GM21576 (cell line): ENCODE measurements around the gene ALPK3.

Source experiments
- ATAC-seq: cut with Tn5 transposase; IDR thresholded peaks from one replicate; pipeline ENCODE4 v1.9.1; 2021; ENCODE audit warnings: mild to moderate bottlenecking, moderate library complexity; ENCODE audit not compliant: unreplicated experiment

ALPK3 gene

DNA sequence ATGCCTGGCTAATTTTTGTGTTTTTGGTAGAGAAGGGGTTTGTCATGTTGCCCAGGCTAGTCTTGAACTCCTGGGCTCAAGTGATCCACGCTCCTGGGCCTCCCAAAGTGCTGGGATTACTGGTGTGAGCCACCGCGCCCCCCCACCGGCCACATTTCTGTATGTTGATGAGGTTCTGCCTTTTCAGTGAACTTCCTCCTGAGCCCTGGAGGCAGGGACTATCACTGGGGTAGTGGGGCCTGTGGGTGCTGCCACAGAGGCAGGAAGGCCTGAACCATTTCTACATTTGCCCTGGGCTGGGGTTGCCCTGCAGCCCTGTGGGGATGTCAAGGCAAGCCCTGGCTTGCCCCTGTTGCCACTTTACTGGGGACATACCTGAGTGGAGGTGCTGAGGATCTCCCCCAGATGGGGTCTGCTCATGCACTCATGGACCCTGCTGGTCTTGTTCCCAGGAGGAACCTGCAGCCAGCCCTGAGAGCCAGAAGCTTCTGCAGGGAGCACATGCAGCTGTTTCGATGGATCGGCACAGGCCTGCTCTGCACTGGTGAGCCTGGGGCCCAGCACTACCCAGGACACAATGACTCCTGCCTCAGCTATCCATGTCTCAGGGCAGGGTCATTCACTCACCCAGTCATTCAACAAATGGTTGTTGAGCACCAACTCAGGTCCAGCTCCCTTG is 73.0 kb downstream of the ALPK3 start:
- ATAC-seq, result no peak

DNA sequence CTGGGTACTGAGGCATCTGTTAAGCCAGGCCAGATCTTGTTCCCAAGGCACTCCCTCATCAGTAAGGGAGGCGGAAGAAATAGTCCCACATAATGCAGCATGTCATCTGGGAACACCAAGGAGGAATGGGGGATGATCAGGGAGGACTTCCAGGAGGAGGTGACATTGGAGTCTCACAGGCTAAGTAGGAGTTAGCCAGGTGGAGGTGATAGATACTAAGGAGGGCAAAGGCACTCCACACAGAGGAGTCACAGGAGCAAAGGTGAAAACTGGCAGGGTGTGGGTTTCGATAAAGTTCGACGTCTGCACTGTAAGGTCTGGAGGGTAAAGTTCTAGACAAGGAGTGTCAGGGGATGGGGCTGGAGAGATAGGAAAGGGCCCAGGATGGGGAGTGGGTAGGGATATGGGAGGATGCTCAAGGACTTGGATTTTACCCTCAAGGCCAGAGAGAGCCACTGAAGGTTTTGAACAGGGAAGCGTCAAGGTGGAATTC is 73.6 kb downstream of the ALPK3 start:
- no peak for ATAC-seq

- no peak for ATAC-seq
Measured at GRCh38 chr15:84891339-84891738, 74.2 kb downstream of the ALPK3 start.

- no peak for ATAC-seq
Measured at GRCh38 chr15:84892786-84893307, 75.7 kb downstream of the ALPK3 start.

DNA sequence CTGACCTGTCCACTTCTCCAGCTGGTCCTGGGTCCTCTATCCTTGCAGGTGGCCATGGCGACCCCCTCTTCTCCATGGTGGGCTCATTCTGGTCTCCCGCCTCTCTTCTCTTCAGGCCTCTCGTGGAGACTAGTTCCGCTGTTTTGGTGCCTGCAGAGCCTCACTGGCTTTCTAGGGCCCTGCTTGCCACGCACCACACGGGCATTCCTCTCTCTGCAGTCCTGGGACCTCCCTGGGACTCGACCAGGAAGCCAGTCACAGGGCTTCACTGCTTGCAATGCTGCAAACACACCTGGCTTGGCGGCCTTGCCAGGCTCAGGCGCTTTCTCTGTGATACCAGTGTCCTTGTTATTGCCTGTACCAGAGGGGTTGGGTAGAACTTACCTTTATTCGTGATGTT is 76.5 kb downstream of the ALPK3 start:
- no peak for ATAC-seq

DNA sequence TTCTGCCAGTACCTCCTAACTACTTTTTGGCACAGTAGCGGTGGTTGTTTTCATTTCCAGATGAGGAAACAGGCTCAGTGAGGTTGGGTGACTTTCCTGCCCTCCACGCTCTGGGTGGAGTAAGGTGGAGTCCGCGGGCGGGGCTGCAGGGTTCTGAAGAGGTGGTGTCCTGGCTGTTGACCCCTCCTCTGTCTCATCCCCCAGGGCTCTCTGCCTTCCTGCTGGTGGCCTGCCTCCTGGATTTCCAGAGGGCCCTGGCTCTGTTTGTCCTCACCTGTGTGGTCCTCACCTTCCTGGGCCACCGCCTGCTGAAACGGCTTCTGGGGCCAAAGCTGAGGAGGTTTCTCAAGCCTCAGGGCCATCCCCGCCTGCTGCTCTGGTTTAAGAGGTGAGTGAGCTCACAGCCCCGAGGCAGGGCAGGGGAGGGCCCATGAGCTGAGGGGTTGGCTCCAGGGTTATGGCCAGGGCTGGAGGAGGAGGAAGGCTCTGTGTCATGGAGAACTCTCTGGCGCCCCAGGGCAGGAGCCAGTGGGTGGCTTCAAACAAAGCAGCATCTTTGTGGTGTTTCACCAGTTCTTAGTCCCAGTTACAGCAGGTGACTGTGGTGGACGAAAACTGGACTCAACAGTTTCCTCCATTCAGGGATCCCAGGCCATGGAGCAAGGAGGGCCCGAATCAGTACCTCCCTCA is 77.7 kb downstream of the ALPK3 start:
- ATAC-seq, result no peak

DNA sequence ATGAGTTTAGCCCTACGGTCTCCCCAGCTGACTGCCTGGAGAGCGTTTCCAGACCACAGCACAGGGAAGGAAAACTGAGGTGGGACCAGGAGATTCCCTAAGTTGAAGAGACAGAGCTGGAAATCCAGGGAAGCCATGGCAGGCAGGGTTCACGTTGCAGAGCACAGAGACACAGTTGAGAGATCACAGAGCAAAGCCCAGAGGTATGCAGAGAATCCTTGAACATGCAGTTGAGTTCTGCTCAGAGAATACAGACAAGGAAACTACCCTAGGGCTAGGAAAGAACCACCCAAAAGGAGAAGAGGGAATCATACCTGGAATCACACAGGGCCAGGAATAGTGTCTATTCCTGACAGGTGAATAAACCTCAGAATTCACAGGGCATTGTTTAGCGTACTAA is 81.6 kb downstream of the ALPK3 start:
- no peak for ATAC-seq

- ATAC-seq, result no peak
Measured at GRCh38 chr15:84899750-84900149, 82.6 kb downstream of the ALPK3 start.

DNA sequence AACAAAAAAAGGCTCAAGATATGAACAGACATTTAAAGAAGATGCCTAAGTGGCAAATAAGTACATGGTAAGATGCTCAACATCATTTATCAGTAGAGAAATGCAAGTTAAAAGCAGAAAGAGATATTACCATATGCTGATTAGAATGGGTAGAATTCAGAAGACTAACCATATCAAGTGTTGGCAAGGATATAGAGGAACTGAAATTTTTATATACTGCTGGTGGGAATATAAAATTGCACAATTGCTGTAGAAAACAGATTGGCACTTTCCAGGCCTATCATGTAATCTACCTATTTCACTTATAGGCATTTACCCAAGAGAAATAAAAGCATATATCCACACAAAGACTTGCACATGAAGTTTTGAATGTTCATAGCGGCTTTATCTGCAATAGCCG is 84.4 kb downstream of the ALPK3 start:
- ATAC-seq, result no peak

GRCh38 chr15:84903751-84904150 is 86.6 kb downstream of the ALPK3 start:
- no peak for ATAC-seq

GRCh38 chr15:84904419-84904818 is 87.3 kb downstream of the ALPK3 start:
- no peak for ATAC-seq

DNA sequence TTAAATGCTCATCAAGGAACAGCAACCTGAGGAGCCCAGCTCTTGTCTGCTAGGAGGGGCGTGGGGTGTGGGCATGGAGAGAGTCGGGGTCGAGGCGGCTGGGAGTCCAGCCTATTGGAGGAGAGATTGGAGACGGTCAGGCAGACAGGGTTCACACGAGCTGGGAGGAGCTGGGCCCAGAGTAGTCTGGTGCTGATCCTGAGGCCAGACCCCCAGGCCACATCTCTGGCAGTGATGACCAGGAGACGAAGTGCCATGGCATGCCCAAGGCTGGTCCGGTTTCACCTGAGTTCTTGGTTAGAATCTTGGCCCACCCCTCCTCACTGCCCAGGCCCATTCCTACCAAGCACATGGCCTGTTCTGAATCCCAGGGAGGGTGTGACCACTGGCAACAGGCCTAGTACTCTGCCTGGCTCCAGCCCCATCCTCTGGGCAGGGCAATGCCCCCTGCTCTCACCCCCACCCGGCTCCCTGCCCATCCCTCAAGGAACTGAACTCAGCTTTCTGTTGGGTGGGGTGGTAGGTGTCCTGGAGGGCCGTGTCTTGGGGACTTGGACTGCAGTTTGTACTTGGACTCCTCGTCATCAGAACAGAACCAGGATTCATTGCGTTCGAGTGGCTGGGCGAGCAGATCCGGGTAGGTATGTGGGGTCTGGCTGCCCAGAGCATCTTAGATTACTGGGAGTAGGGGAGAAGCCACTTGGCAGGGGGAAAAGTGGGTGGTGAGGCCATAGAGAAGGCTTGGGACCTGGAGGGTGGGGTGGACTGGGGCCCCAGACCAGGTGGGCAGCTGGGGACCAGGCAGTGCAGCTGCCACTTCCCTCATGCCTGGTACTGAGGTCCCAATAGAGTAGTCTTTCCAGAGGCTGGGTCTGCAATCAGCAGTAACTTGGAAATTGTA is 88.1 kb downstream of the ALPK3 start:
- ATAC-seq, result no peak

- ATAC-seq, result no peak
Measured at GRCh38 chr15:84907731-84908130, 90.6 kb downstream of the ALPK3 start.

DNA sequence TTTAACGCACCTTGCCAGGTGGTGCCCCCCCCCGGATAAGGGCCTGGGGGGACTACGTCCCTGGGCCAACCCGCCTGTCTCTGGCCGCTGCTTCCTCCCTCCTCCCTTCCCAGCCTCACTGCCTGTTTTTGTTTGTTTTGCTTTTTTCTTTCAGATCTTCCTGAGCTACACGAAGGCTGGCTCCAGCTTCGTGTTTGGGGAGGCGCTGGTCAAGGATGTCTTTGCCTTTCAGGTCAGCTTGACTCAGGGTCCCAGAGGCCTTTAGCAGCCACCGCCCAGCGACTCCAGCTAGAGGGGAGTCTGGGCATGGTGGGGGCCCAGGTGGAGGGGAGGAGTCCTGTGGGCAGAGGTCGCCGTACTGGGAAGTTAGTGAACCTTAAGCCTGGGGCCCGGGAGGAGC is 91.4 kb downstream of the ALPK3 start:
- no peak for ATAC-seq

GRCh38 chr15:84909029-84909428 is 91.9 kb downstream of the ALPK3 start:
- no peak for ATAC-seq

- no peak for ATAC-seq
Measured at GRCh38 chr15:84909782-84910181, 92.6 kb downstream of the ALPK3 start.

GRCh38 chr15:84910928-84911623 is 93.9 kb downstream of the ALPK3 start:
- no peak for ATAC-seq

DNA sequence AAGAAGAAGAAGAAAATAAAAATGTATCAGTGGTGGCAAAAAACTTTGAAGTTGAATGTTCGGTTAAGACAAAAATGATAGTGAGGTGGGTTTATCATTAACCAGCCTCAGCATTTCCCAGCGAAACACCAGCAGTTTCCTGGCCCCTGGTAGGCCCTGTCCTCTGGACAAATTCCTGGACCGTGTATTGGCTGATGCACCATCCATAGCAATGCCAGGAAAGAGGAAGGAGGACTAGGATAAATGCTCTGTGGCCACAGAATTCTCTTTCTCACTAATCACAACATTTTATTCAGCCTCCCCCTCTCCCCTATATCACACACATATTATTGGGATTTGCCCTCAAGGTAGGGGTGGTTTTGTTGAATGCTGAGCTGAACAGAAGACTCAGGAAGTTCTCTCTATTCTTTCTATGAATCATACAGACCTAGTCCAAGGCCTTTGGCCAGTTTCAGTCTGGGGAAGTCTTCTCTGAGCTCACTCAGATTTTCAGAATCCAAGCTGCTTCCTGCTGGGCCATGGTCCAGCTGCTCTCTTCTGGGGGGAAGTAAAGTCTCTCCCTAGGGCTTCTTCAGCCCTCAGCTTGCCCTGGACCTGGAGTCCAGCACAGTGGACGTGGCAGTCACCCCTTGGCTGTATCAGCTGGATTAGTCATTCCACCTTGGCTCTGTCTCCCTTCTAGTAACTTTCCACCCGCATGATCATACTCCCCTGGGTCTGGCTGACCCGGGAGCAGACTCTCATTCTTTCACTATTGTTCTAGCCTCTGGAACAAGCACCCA is 94.9 kb downstream of the ALPK3 start:
- no peak for ATAC-seq

DNA sequence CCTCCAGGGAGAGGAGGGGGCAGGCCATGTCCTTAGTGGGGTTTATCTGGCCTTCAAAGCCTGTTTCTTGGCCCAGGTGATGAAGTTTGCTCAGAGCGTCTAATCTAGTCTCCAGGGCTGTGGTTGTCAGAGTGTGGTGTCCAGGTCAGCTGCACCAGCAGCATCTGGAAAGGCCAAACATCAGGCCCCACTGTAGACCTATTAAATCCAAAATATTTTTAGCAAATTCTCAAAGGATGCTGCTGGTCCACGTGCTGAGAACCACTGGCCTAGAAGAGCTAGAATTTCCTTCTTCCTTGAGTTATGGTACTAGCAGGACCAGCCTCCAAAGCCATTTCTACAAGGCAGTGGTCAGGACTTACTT is 96.2 kb downstream of the ALPK3 start:
- no peak for ATAC-seq

DNA sequence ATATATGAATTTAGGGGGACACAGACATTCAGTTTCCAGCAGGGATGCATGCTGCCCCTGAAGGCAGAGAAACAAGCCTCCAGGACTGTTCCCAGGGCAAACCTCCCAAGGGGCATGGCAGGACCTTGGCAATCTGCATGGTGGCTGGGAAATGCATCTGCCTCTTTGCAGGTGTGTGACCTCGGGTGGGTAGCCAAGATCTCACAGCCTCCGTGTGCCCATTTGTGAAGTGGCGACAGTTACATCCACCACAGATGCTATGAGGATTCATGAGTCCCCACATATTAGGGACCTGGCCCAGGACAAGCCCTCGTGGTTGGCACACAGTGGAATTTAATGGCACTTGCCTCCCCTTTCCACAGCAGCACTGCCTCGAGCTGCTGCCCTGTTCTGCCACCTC is 97.2 kb downstream of the ALPK3 start:
- no peak for ATAC-seq
